SJCRH30 (cell line): ENCODE results near the gene NR1D1. TPM values are rescaled to one million over a fixed set of nuclear protein-coding genes. Genes with fewer than 3 reads are reported as not detected.
A peak's percentile ranks its signal among the peaks of the same experiment; 100 is the strongest.

Source experiments
- DNase-seq, 2 experiments: peaks; one replicate each; pipeline ENCODE4 v3.0.0-alpha.2; 2015 to 2020
- H3K27ac ChIP-seq: fragments of 250-450 bp; sonication (Bioruptor Pico); 2 replicates; pipeline ENCODE4 v1.5.1; 2020; ENCODE audit warnings: mild to moderate bottlenecking, moderate library complexity
- H3K27me3 ChIP-seq: fragments of 250-450 bp; sonication (Bioruptor Pico); 2 replicates; pipeline ENCODE4 v1.5.1; 2020; ENCODE audit warnings: mild to moderate bottlenecking, moderate library complexity
- H3K36me3 ChIP-seq: fragments of 250-450 bp; sonication (Bioruptor Pico); 2 replicates; pipeline ENCODE4 v1.5.1; 2020; ENCODE audit warnings: mild to moderate bottlenecking, moderate library complexity
- H3K4me1 ChIP-seq: fragments of 250-450 bp; sonication (Bioruptor Pico); 2 replicates; pipeline ENCODE4 v1.5.1; 2020; ENCODE audit warnings: mild to moderate bottlenecking, moderate library complexity
- H3K4me3 ChIP-seq: fragments of 250-450 bp; sonication (Bioruptor Pico); 2 replicates; pipeline ENCODE4 v1.5.1; 2020; ENCODE audit warnings: mild to moderate bottlenecking, moderate library complexity
- H3K9me3 ChIP-seq: fragments of 250-450 bp; sonication (Bioruptor Pico); replicated peaks from 2 replicates; pipeline ENCODE4 v1.5.1; 2020; ENCODE audit warnings: mild to moderate bottlenecking, moderate library complexity
- total RNA-seq: library from RNA; depleted of rRNA; stranded (reverse); fragments of >200 nt; shearing (Covaris generic); gene quantifications from 2 replicates; pipeline ENCODE4 v1.2.3, GENCODE V29; 2014

NR1D1 gene
- total RNA-seq, 1 experiment from 2014 or later, result 1.0 TPM

GRCh38 chr17:40079545-40079944 lies 20.8 kb downstream of the NR1D1 start:
- Histone ChIP-seq H3K4me1 (peaks cover 7% of the 10 kb centered on the region; the same call in 1 of the 2 replicates), H3K9me3 (no peaks in the 10 kb centered on the region), H3K36me3 (no peaks in the 10 kb centered on the region), H3K27ac (no peak overlapping the region), H3K27me3 (no peaks in the 10 kb centered on the region), H3K4me3 (no peak overlapping the region)
- DNase-seq, result no peak

DNA sequence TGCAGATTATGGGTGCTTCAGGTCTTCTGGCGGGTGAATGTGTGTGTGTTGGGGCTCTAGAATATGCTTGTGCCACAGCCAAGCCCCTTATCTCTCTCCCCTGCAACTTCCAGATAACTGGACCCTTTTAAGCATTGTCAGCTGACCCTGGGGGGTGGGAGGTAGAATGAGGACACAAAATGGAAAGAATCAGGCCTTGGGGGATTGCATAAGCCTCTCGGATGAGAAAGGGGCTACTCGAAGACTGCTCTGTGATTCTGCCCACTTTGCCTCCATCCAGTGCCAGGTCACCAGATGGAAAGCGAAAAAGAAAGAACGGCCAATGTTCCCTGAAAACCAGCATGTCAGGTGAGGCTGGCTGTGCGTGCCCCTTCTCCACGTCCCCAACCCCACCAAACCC lies 23.8 kb downstream of the NR1D1 start:
- H3K36me3 ChIP-seq, result no peaks in the 10 kb centered on the region
- H3K27ac ChIP-seq, result no peak overlapping the region
- peaks cover 14% of the 10 kb centered on the region for H3K4me1 ChIP-seq
- no peaks in the 10 kb centered on the region for H3K27me3 ChIP-seq
- no peak overlapping the region for H3K4me3 ChIP-seq
- H3K9me3 ChIP-seq, result no peaks in the 10 kb centered on the region
- no peak for DNase-seq

DNA sequence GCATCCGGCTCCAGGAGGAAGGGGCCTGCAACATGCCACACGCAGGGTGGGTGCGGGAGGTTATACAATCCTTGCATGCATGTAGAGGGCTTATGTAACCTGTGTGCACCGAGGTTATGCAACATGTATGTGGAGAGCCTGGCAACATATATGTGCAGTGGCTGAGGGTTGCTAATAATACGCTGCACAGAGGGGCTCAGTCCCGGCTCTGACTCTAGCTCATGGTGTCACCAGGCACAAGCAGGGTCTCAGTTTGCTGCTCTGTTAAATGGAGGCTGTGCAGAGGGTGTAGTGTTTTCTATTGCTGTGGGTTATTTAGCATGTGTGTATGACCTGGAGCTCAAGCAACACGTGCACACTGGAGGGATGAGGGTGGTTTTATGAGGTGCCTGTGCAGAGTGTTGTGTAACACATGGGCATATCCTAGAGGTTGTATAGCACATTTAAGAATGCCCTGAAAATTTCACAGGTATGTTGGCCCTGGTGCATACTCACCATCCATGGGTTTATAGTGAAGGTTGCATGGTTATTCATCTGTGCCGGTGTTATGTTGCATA lies 24.4 kb downstream of the NR1D1 start:
- no peaks in the 10 kb centered on the region for H3K36me3 ChIP-seq
- no peaks in the 10 kb centered on the region for H3K9me3 ChIP-seq
- no peaks in the 10 kb centered on the region for H3K27me3 ChIP-seq
- peaks cover 20% of the 10 kb centered on the region for H3K4me1 ChIP-seq
- no peak for DNase-seq
- H3K4me3 ChIP-seq, result no peak overlapping the region
- H3K27ac ChIP-seq, result no peak overlapping the region

DNA sequence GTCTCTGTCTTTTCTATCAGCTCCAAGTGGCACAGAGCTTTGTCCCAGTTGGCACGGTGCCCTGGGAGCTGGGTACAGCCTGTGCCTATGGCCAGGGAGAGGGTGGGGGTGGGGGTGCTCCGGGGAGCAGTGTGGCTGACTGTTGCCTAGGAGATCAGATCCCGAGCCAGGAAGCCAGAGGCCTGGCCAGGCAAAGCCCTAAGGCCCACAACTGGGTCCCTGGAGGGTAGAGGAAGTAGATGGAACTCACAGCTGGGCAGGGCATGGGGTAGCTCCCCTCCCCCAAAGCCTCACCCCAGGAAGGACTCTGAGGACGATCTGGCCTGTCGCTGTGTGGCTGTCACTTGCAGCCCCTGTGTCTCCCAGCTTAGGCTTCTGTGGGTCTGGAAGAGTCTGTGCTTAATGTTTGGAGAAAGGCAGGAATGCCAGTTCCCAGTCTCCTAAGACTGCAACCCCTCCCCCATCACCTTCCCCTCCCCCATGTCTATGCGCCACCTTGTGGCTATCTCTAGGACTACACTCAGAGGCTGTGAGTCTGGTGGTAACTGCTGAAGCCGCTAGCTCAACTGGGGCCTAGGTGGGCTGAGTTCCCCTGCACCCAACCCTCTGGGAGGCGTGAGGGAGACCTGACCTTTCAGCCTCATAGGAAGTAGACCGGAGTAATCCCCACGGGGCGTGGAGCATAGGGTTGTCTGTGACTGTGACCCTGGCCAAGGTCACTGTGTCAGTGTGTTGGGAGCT lies 25.0 kb downstream of the NR1D1 start:
- no peak overlapping the region for H3K4me3 ChIP-seq
- peaks cover 27% of the 10 kb centered on the region for H3K4me1 ChIP-seq
- no peak overlapping the region for H3K27ac ChIP-seq
- DNase-seq, result peak; percentile 65 to 85
- no peaks in the 10 kb centered on the region for H3K36me3 ChIP-seq
- no peaks in the 10 kb centered on the region for H3K9me3 ChIP-seq
- H3K27me3 ChIP-seq, result no peaks in the 10 kb centered on the region

- H3K27ac ChIP-seq, result no peak overlapping the region
- no peak overlapping the region for H3K4me3 ChIP-seq
Measured at GRCh38 chr17:40074871-40075200, 25.6 kb downstream of the NR1D1 start.

DNA sequence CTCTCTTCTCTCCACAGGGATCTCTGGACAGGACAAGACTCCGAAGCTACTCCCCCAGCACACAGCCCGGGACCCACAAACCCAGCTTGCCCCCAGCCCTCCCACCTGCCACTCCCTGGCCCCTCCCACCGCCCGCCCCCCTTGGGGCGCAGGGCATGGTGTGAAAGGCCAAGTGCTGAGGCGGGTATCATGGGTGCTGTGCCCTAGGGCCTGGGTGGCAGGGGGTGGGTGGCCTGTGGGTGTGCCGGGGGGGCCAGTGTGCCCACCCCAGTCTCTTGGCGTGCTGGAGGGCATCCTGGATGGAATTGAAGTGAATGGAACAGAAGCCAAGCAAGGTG lies 26.2 kb downstream of the NR1D1 start:
- no peak for DNase-seq
- H3K4me1 ChIP-seq, result peaks cover 39% of the 10 kb centered on the region
- H3K27ac ChIP-seq, result no peak overlapping the region
- no peaks in the 10 kb centered on the region for H3K9me3 ChIP-seq
- no peaks in the 10 kb centered on the region for H3K36me3 ChIP-seq
- H3K27me3 ChIP-seq, result no peaks in the 10 kb centered on the region
- H3K4me3 ChIP-seq, result no peak overlapping the region

More at GRCh38 chr17:40074871-40075200, 25.6 kb downstream of the NR1D1 start:
- DNase-seq, result no peak
- Histone ChIP-seq H3K27me3 (no peaks in the 10 kb centered on the region), H3K36me3 (no peaks in the 10 kb centered on the region), H3K9me3 (no peaks in the 10 kb centered on the region), H3K4me1 (peaks cover 32% of the 10 kb centered on the region)

- no peaks in the 10 kb centered on the region for H3K36me3 ChIP-seq
- H3K9me3 ChIP-seq, result no peaks in the 10 kb centered on the region
- no peak for DNase-seq
- H3K27ac ChIP-seq, result no peak overlapping the region
- H3K27me3 ChIP-seq, result no peaks in the 10 kb centered on the region
- H3K4me1 ChIP-seq, result peaks cover 40% of the 10 kb centered on the region
- H3K4me3 ChIP-seq, result no peak overlapping the region
Measured at GRCh38 chr17:40073454-40074174, 26.8 kb downstream of the NR1D1 start.

- DNase-seq, result no peak
- no peak overlapping the region for H3K27ac ChIP-seq
- H3K4me3 ChIP-seq, result no peak overlapping the region
- no peaks in the 10 kb centered on the region for H3K9me3 ChIP-seq
- no peaks in the 10 kb centered on the region for H3K36me3 ChIP-seq
- H3K4me1 ChIP-seq, result peaks cover 46% of the 10 kb centered on the region
- H3K27me3 ChIP-seq, result no peaks in the 10 kb centered on the region
Measured at GRCh38 chr17:40072735-40073346, 27.5 kb downstream of the NR1D1 start.

DNA sequence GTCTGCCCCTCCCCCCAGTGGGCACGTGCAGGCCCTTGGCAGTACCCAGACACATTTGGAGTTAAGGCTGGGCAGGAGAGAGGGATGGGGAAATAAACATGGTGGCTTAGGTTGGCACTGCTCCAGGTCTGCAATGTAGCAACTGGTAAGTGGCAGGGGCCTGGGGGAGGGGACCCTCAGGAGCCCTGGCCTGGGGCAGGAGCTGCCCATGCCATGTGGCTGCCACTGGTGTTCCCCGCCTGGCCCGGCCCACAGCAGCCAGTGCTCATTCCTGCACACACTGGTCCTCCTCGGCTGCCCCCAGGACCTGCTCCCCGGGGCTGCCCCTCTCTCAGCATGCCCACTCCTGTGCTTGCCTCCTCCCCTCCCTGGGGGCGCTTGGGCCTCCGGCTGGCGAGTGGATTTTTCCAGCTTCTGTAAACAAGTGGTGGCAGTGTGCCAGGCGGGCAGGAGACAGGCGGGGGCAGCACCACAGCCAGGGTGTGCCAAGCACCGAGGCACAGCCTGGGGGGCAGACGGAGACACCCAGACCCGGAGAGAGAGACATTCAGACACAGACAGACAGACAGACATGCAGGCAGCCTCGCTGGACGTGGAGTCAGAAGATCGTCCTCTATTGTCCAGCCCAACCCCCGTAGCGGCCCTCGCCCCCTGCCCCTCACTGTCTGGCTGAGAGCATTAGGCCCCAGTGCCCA lies 28.2 kb downstream of the NR1D1 start:
- Histone ChIP-seq H3K27ac (no peak overlapping the region), H3K4me3 (no peak overlapping the region), H3K9me3 (no peaks in the 10 kb centered on the region), H3K4me1 (peaks cover 46% of the 10 kb centered on the region), H3K27me3 (no peaks in the 10 kb centered on the region), H3K36me3 (no peaks in the 10 kb centered on the region)
- peak; percentile 41 to 47 for DNase-seq

DNA sequence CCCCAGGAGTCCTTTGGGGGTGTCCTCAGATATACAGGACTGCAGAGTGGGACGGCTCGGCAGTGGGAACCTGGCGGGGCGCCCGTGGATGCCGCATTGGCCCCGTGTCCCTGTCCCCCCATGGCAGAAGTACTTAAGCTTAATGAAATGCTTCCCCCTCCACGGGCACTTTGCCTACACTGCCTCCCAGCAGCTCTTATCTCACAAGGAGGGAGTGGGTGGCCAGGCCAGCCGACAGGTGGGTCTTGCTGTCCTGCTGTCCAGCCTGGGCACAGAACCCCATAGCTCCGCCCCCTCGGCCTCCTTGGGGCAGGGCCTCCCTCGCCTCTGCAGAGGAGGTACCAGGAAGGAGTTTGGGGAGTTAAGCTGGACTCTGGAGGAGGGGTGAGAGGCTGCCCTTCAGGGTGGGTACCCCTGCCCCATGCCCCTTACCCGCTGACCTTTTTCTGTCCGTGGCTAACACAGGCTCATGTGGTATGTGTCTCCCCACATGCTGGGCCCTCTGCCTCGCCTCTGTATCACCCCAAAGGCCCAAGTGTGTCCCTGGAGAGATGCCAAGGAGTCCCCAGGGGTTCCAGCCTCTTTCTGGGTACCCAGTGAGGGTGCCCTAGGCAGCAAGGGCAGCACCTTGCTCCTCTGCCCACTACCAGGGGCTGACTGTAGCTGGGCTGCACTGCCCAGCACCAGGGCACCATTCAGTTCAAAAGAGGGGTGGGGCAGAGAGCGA lies 28.9 kb downstream of the NR1D1 start:
- H3K9me3 ChIP-seq, result no peaks in the 10 kb centered on the region
- no peaks in the 10 kb centered on the region for H3K36me3 ChIP-seq
- H3K27ac ChIP-seq, result no peak overlapping the region
- H3K27me3 ChIP-seq, result no peaks in the 10 kb centered on the region
- no peak overlapping the region for H3K4me3 ChIP-seq
- peak; percentile 46 to 57 for DNase-seq
- peaks cover 46% of the 10 kb centered on the region for H3K4me1 ChIP-seq

GRCh38 chr17:40070709-40071312 lies 29.6 kb downstream of the NR1D1 start:
- Histone ChIP-seq H3K27ac (no peak overlapping the region), H3K9me3 (no peaks in the 10 kb centered on the region), H3K36me3 (no peaks in the 10 kb centered on the region), H3K4me3 (no peak overlapping the region), H3K27me3 (no peaks in the 10 kb centered on the region), H3K4me1 (peaks cover 49% of the 10 kb centered on the region)
- no peak for DNase-seq

DNA sequence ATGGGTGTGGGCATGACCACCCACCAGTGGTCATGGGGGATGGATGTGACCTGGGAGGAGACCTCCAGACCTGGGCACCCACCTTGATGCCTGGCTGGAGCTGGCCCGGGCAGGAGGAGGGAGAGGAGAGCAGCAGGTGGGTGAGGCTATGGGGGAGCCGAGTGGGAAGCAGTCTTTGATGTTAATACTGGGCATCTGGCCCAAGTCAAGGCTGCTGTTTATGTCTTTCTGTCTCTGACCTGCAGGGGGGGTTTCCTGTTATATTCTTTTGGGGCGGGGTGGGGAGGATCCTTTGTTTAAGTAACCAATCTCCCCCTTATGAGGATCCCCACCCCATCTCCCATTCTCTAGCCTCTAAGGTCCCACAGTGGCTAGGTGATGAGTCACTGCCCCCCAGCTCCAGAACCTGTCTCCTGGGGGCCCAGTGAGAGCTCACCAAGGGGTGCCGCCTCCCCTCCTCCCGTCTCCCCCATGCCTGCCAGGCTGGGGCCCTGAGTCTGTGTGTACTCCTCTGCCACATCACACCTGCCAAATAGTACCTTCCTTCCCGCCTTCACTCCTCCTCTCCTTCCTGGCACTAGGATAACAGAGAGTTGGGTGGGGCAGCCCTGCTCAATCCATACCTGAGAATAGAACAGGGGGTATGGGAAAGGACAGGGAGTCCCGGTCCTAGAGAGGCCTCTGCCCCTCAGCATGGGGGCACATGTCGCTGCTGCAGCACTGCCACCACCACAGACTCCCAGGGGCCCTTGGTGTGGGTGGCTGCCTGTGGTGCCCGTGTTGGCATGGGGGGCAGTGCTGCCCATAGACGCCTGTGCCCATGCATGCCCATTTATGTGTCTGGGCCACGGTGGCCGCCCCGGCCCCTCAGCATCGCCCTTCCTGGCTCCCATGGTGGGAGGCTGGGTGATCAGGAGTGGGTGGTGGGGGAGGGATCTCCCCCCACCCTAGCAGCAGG lies 30.4 kb downstream of the NR1D1 start:
- no peak overlapping the region for H3K27ac ChIP-seq
- peak; percentile 38 to 64 for DNase-seq

More for the DNA sequence above, 30.4 kb downstream of the NR1D1 start:
- Histone ChIP-seq H3K4me3 (no peak overlapping the region), H3K36me3 (no peaks in the 10 kb centered on the region), H3K9me3 (no peaks in the 10 kb centered on the region), H3K27me3 (no peaks in the 10 kb centered on the region), H3K4me1 (peaks cover 50% of the 10 kb centered on the region)
